Lower leg skin (tissue), 4 donors: ENCODE results near the gene FGB. TPM values are rescaled to one million over a fixed set of nuclear protein-coding genes. Genes with fewer than 3 reads are reported as not detected.
"Not testable (repeated sequence)": the region's sequence is repeated elsewhere in the genome, so short reads cannot be mapped to it uniquely, and the experiment has no call there.

Experiments used
- DNase-seq, 2 donors: peaks; one replicate each; pipeline ENCODE4 v3.0.0-alpha.2; 2019; ENCODE audit warnings: low spot score in 2 of 2
- H3K4me3 ChIP-seq: fragments of 200-600 bp; sonication (generic); 2 replicates; pipeline ENCODE4 v1.5.1; 2017; ENCODE audit warnings: mild to moderate bottlenecking, low read depth; ENCODE audit not compliant: poor library complexity, severe bottlenecking
- POLR2A ChIP-seq, 2 donors: fragments of 450-650 bp; IDR thresholded peaks; one replicate each; pipeline ENCODE4 v1.6.1; 2016 to 2017; ENCODE audit warnings: antibody characterized with exemption in 2 of 2, mild to moderate bottlenecking in 1 of 2, moderate library complexity in 1 of 2
- WGBS, 2 donors: methylation state at CpG; one replicate each; pipeline ENCODE4 v1.1.5; 2018; 5-methylcytosine and 5-hydroxymethylcytosine counted together
- intact Hi-C: fragments of 100-400 bp; cut with DNase I; formaldehyde crosslinking; loops from one replicate; pipeline ENCODE4 v1.15.0; 2023; ENCODE audit warnings: low total_unique reads
- total RNA-seq, 4 donors: library from RNA; depleted of rRNA; stranded (reverse); fragments of >200 nt; gene quantifications; one replicate each; pipeline ENCODE4 v1.1.0, GENCODE V29; 2016
- TF ChIP-seq, protein P1 (sequence below), 3 donors: fragments of 450-650 bp; IDR thresholded peaks; one replicate each; pipeline ENCODE4 v1.5.1; 2016; ENCODE audit warnings: antibody characterized with exemption in 3 of 3, mild to moderate bottlenecking in 3 of 3, moderate library complexity in 2 of 3

The FGB gene
- total RNA-seq, 4 donors from 2014 or later: not detected

DNA sequence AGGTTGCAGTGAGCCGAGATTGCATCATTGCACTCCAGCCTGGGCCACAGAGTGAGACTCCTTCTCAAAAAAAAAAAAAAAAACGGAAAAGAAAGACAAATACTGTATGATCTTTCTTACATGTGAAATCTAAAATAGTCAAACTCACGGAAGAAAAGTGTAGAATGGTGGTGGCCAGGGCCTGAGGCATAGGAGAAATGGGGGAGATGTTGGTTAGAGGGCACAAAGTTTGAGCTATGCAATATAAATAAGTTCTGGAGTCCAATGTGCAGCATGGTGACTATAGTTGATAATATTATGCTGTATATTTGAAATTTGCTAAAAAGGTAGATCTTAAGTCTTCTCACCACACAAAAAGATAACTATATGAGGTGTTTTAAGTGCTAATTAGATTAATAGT is 29.1 kb downstream of the FGB start:
- H3K4me3 ChIP-seq: no peak overlapping the region
- DNase-seq: no peak
- intact Hi-C loops: no loop called here
- WGBS, 2 donors: 72 to 74% methylated on average over 3 of the region's 3 CpGs
- no peak for TF ChIP-seq POLR2A (IDR thresholded peaks at IDR 0.05)
- TF ChIP-seq, protein P1, sequence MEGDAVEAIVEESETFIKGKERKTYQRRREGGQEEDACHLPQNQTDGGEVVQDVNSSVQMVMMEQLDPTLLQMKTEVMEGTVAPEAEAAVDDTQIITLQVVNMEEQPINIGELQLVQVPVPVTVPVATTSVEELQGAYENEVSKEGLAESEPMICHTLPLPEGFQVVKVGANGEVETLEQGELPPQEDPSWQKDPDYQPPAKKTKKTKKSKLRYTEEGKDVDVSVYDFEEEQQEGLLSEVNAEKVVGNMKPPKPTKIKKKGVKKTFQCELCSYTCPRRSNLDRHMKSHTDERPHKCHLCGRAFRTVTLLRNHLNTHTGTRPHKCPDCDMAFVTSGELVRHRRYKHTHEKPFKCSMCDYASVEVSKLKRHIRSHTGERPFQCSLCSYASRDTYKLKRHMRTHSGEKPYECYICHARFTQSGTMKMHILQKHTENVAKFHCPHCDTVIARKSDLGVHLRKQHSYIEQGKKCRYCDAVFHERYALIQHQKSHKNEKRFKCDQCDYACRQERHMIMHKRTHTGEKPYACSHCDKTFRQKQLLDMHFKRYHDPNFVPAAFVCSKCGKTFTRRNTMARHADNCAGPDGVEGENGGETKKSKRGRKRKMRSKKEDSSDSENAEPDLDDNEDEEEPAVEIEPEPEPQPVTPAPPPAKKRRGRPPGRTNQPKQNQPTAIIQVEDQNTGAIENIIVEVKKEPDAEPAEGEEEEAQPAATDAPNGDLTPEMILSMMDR (IDR thresholded peaks at IDR 0.05): no peak

DNA sequence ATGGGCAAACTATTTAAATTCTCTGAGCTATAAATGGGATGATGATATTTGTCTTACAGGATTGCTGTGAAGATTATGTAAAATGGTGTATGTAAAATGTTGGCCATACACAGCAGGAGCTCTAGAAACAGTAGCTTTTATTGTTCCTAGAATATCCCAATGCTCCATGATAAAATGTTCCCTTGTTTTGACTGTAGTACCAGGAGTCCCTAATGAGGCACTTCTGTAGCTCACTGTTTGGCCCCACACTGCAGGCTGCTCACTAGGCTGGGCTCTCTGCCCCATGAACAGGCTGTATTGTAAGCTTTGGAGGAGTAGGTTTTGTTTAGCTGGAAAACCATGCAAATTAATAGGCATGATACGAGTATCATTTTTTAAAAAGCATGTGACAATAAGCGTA is 31.1 kb downstream of the FGB start:
- no peak for DNase-seq
- no peak for TF ChIP-seq POLR2A (IDR thresholded peaks at IDR 0.05)
- TF ChIP-seq, protein P1 (IDR thresholded peaks at IDR 0.05): no peak
- 41 to 63% methylated on average over 2 of the region's 2 CpGs for whole genome bisulfite sequencing, 2 donors
- intact Hi-C loops: no loop called here
- no peak overlapping the region for H3K4me3 ChIP-seq

DNA sequence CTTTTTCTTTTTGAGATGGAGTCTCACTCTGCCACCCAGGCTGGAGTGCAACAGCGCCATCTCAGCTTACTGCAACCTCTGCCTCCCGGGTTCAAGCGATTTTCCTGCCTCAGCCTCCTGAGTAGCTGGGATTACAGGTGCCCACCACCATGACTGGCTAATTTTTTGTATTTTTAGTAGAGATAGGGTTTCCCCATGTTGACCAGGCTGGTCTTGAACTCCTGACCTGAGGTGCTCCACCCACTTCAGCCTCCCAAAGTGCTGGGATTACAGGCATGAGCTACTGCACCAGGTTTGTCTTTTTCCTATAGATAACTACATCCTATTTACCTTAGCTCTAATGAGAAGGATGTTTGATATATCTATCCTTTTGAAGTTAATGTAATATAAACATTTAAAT is 31.5 kb downstream of the FGB start:
- H3K4me3 ChIP-seq, intact Hi-C loops, DNase-seq: not testable (repeated sequence)
- WGBS, 2 donors: 87 to 98% methylated on average over 3 of the region's 3 CpGs

DNA sequence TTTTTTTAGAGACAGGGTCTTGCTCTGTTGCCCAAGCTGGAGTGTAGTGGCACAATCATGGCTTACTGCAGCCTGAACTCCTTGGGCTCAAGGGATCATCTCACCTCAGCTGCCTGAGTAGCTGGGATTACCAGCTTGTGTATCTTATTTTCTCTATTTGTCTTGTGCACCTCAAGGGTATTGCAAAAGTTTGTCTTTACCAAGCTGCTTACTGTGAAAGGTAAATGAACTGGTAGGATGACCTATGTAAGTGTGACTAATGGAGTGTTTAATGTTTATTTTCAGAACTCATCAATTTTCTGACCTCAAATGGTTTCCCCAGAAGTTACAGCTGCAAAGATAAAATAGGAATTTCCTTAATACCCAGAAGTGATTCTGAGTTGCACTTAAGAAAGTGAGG is 33.0 kb downstream of the FGB start:
- DNase-seq: no peak
- no peak overlapping the region for H3K4me3 ChIP-seq
- intact Hi-C loops: no loop called here
- TF ChIP-seq, protein P1 (IDR thresholded peaks at IDR 0.05): no peak
- no peak for TF ChIP-seq POLR2A (IDR thresholded peaks at IDR 0.05)

DNA sequence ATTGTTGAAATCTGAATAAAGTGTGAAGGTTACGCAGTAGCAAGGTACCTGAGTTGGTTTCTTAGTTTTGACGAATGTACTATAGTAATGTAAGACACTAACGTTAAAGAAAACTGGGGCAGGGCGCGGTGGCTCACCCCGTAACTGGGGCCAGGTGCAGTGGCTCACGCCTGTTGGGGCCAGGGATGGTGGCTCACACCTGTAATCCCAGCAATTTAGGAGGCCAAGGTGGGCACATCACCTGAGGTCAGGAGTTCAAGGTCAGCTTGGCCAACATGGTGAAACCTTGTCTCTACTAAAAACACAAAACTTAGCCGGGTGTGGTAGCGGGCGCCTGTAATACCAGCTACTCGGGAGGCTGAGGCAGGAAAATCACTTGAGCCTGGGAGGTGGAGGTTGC is 34.5 kb downstream of the FGB start:
- DNase-seq, H3K4me3 ChIP-seq, intact Hi-C loops: not testable (repeated sequence)
- 88 to 91% methylated on average over 11 of the region's 11 CpGs for WGBS, 2 donors

DNA sequence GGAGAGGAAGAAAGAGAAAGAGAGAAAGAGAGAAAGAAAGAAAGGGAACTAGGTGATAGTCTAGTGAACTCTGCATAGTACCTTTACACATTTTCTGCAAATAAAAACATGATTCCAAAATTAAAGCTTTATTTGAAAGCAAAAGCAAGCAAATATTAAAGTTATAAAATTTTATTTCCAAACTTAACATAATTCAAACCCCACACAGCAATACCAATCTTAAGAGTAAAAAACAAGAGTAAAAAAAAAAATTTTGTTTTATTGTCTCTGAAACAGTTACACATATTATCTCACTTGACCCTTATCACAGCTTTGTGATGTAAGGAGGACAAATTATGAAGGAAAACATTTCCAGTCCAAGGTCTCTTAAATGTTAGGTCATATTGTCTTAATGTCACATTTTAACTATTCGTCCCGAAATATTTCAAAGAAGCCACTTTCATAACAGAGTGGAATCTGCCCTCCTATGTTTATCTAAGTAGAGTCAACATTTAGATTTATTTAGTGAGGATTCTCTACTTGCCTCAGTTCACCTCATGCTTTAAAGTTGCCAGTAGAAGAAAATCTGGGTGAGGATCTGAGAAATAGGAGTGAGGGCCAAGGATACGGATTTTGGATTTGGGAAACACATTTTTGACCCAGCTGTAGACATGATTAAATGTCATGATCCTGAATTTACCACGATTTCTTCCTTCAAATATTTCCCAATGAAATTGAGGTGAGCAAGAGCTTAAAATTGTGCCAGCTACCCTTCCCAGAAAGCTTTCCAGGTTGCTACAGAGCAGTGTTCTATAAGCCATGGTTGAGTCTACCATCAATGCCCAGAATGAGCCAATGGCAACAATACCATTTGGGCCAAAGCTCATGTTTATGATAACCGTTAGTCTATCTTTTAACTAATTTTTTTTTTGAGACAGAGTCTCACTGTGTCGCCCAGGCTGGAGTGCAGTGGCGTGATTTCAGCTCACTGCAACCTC is 35.3 kb downstream of the FGB start:
- 83 to 89% methylated on average over 7 of the region's 7 CpGs for WGBS, 2 donors
- H3K4me3 ChIP-seq: no peak overlapping the region
- intact Hi-C loops: no loop called here
- no peak for DNase-seq
- no peak for TF ChIP-seq POLR2A (IDR thresholded peaks at IDR 0.05)
- TF ChIP-seq, protein P1 (IDR thresholded peaks at IDR 0.05): no peak
